GM12872 (cell line): ENCODE measurements around the gene CPD.

Source experiments
- CTCF ChIP-seq: IDR thresholded peaks from 3 replicates; pipeline ENCODE4 v1.5.1; 2011; ENCODE audit warnings: low read depth, mild to moderate bottlenecking, low read length, moderate library complexity; ENCODE audit not compliant: insufficient read depth

Gene CPD

GRCh38 chr17:30339086-30339485 lies 39.6 kb upstream of the CPD start:
- TF ChIP-seq CTCF, result no peak

GRCh38 chr17:30340801-30341356 lies 37.8 kb upstream of the CPD start:
- no peak for TF ChIP-seq CTCF

- no peak for TF ChIP-seq CTCF
These were observed 37.0 kb upstream of the CPD start for GRCh38 chr17:30341703-30342249.

GRCh38 chr17:30343796-30344195 lies 34.9 kb upstream of the CPD start:
- no peak for TF ChIP-seq CTCF

- no peak for TF ChIP-seq CTCF
These were observed 34.2 kb upstream of the CPD start for GRCh38 chr17:30344283-30345088.

GRCh38 chr17:30345089-30345433 lies 33.7 kb upstream of the CPD start:
- no peak for TF ChIP-seq CTCF

- no peak for TF ChIP-seq CTCF
These were observed 33.1 kb upstream of the CPD start for GRCh38 chr17:30345527-30346075.
